SK-N-SH treated with all-trans-retinoic acid at 6 μM for 48 hours (cell line): ENCODE data around the gene GXYLT1.

Experiments used
- ARNTL ChIP-seq: fragments of 450-650 bp; formaldehyde crosslinking; IDR thresholded peaks from 2 replicates; pipeline ENCODE4 v1.5.0; 2020; ENCODE audit warnings: low read depth, mild to moderate bottlenecking, moderate library complexity, borderline replicate concordance
- CSDC2 ChIP-seq: fragments of 250-450 bp; sonication (Bioruptor Pico); IDR thresholded peaks from 2 replicates; pipeline ENCODE4 v1.5.0; 2020; ENCODE audit warnings: mild to moderate bottlenecking, moderate library complexity
- CSRNP3 ChIP-seq: fragments of 250-450 bp; sonication (Bioruptor Pico); IDR thresholded peaks from 2 replicates; pipeline ENCODE4 v1.5.1; 2021; ENCODE audit warnings: mild to moderate bottlenecking, moderate library complexity
- ESRRG ChIP-seq: fragments of 250-450 bp; sonication (Bioruptor Pico); IDR thresholded peaks from 2 replicates; pipeline ENCODE4 v1.6.1; 2021; ENCODE audit warnings: mild to moderate bottlenecking
- PATZ1 ChIP-seq: fragments of 250-450 bp; sonication (Bioruptor Pico); IDR thresholded peaks from 2 replicates; pipeline ENCODE4 v1.8.0; 2020; ENCODE audit warnings: mild to moderate bottlenecking, moderate library complexity, borderline replicate concordance
- TSHZ2 ChIP-seq: fragments of 250-450 bp; sonication (Bioruptor Pico); IDR thresholded peaks from 2 replicates; pipeline ENCODE4 v1.5.0; 2020; ENCODE audit warnings: mild to moderate bottlenecking, moderate library complexity
- ZC3H10 ChIP-seq: fragments of 250-450 bp; sonication (Bioruptor Pico); IDR thresholded peaks from 2 replicates; pipeline ENCODE4 v1.5.1; 2021; ENCODE audit warnings: mild to moderate bottlenecking, moderate library complexity
- ZFP3 ChIP-seq: fragments of 250-450 bp; sonication (Bioruptor Pico); IDR thresholded peaks from 2 replicates; pipeline ENCODE4 v1.5.0; 2020; ENCODE audit warnings: mild to moderate bottlenecking, moderate library complexity
- ZFP30 ChIP-seq: fragments of 450-650 bp; formaldehyde crosslinking; IDR thresholded peaks from 2 replicates; pipeline ENCODE4 v1.5.0; 2022; ENCODE audit warnings: mild to moderate bottlenecking, moderate library complexity
- ZNF70 ChIP-seq: fragments of 450-650 bp; formaldehyde crosslinking; IDR thresholded peaks from 2 replicates; pipeline ENCODE4 v1.5.0; 2020; ENCODE audit warnings: mild to moderate bottlenecking, moderate library complexity

GRCh38 chr12:42124764-42125387, 19.8 kb downstream of the GXYLT1 start:
- TF ChIP-seq ZNF70 (CRISPR knock-in tag) (no peak), TSHZ2 (CRISPR knock-in tag) (no peak), ZFP30 (no peak), ZFP3 (no peak), CSRNP3 (no peak), ARNTL (CRISPR knock-in tag) (no peak), CSDC2 (CRISPR knock-in tag) (no peak), ESRRG (CRISPR knock-in tag) (no peak), ZC3H10 (CRISPR knock-in tag) (no peak), PATZ1 (CRISPR knock-in tag) (no peak)
